Mammary epithelial cell (primary cell): ENCODE results near the gene NXPH4.

Experiments used
- CTCF ChIP-seq, 2 donors: IDR thresholded peaks in 1 of 2; conservative IDR thresholded peaks in 1 of 2; 2 replicates each; pipeline ENCODE4 v1.5.1; 2011 to 2012; ENCODE audit warnings: inconsistent platforms in 2 of 2, low read length in 2 of 2, mild to moderate bottlenecking in 2 of 2, control low read depth in 1 of 2, low read depth in 1 of 2; ENCODE audit not compliant: insufficient read depth in 1 of 2; ENCODE audit errors: extremely low read depth in 1 of 2
- EZH2 ChIP-seq: IDR thresholded peaks from 2 replicates; pipeline ENCODE4 v1.6.1; 2012; ENCODE audit warnings: low read length, inconsistent platforms, borderline replicate concordance

- TF ChIP-seq CTCF (conservative IDR thresholded peaks at IDR 0.05 in 1 of 2, IDR thresholded peaks at IDR 0.05 in 1 of 2; ENCODE audit: extremely low read depth in 1 of 2, insufficient read depth in 1 of 2, low read depth in 1 of 2, low read length in 2 of 2): no peak
- TF ChIP-seq EZH2: no peak
Observed at GRCh38 chr12:57223191-57224165, 6.9 kb downstream of the NXPH4 start.
